Measurements from ENCODE around the gene CFAP410. TPM values are rescaled to one million over a fixed set of nuclear protein-coding genes. Genes with fewer than 3 reads are reported as not detected.
A peak's percentile ranks its signal among the peaks of the same experiment; 100 is the strongest.
"Not testable (repeated sequence)": the region's sequence is repeated elsewhere in the genome, so short reads cannot be mapped to it uniquely, and the experiment has no call there.

The CFAP410 gene
- total RNA-seq, 1 experiment from 2014 or later: 44.5 TPM

GRCh38 chr21:44286086-44286715 is 53.0 kb downstream of the CFAP410 start:
- no peaks in the 10 kb centered on the region; the same call in 1 of the 2 replicates for H3K9me3 ChIP-seq (replicated peaks)
- peaks cover 7% of the 10 kb centered on the region for H3K4me1 ChIP-seq (replicated peaks)
- DNase-seq (ENCODE audit: low read depth in 1 of 2, low spot score in 2 of 2): no peak
- H3K4me3 ChIP-seq: no peak overlapping the region
- H3K27me3 ChIP-seq (replicated peaks): 0 out of 2 replicates have a peak, but pooled peaks cover 4% of the 10 kb centered on the region
- H3K27ac ChIP-seq: no peak overlapping the region
- H3K36me3 ChIP-seq: no peaks in the 10 kb centered on the region

GRCh38 chr21:44285138-44285992 is 53.8 kb downstream of the CFAP410 start, which contains the start of gene AIRE:
Gene AIRE (plus strand): TSS chr21:44285876. CDS start chr21:44286007, 131 bp downstream.
- Histone ChIP-seq H3K27me3 (replicated peaks) (0 out of 2 replicates have a peak, but pooled peaks cover 4% of the 10 kb centered on the region), H3K4me1 (replicated peaks) (peaks cover 7% of the 10 kb centered on the region), H3K36me3 (no peaks in the 10 kb centered on the region), H3K4me3 (peak within 1 kb of the TSS; percentile 9; the same call in 1 of the 2 replicates), H3K9me3 (replicated peaks) (no peaks in the 10 kb centered on the region; the same call in 1 of the 2 replicates), H3K27ac (no peak within 1 kb of the TSS)
- peak in 1 of 2 experiments; percentile 70 for DNase-seq (ENCODE audit: low read depth in 1 of 2, low spot score in 2 of 2)

GRCh38 chr21:44283948-44284347 is 55.2 kb downstream of the CFAP410 start:
- no peak overlapping the region for H3K27ac ChIP-seq
- 0 out of 2 replicates have a peak, but pooled peaks cover 4% of the 10 kb centered on the region for H3K27me3 ChIP-seq (replicated peaks)
- H3K4me3 ChIP-seq: no peak overlapping the region
- H3K4me1 ChIP-seq (replicated peaks): peaks cover 7% of the 10 kb centered on the region
- H3K36me3 ChIP-seq: no peaks in the 10 kb centered on the region
- no peaks in the 10 kb centered on the region; the same call in 1 of the 2 replicates for H3K9me3 ChIP-seq (replicated peaks)
- DNase-seq (ENCODE audit: low read depth in 1 of 2, low spot score in 2 of 2): no peak

- H3K27ac ChIP-seq; H3K36me3 ChIP-seq; H3K9me3 ChIP-seq (replicated peaks); DNase-seq (ENCODE audit: low read depth in 1 of 2, low spot score in 2 of 2); H3K27me3 ChIP-seq (replicated peaks); H3K4me3 ChIP-seq; H3K4me1 ChIP-seq (replicated peaks): not testable (repeated sequence)
These were observed 55.9 kb downstream of the CFAP410 start for GRCh38 chr21:44283211-44283785.

- peaks cover 7% of the 10 kb centered on the region for H3K4me1 ChIP-seq (replicated peaks)
- no peak for DNase-seq (ENCODE audit: low read depth in 1 of 2, low spot score in 2 of 2)
- H3K36me3 ChIP-seq: no peaks in the 10 kb centered on the region
These were observed 56.8 kb downstream of the CFAP410 start for GRCh38 chr21:44282370-44282769.

GRCh38 chr21:44281801-44282200 is 57.4 kb downstream of the CFAP410 start:
- H3K4me3 ChIP-seq: no peak overlapping the region
- H3K36me3 ChIP-seq: no peaks in the 10 kb centered on the region
- H3K4me1 ChIP-seq (replicated peaks): peaks cover 7% of the 10 kb centered on the region
- 0 out of 2 replicates have a peak, but pooled peaks cover 4% of the 10 kb centered on the region for H3K27me3 ChIP-seq (replicated peaks)
- no peak overlapping the region for H3K27ac ChIP-seq
- no peak for DNase-seq (ENCODE audit: low read depth in 1 of 2, low spot score in 2 of 2)
- no peaks in the 10 kb centered on the region; the same call in 1 of the 2 replicates for H3K9me3 ChIP-seq (replicated peaks)

More at GRCh38 chr21:44282370-44282769, 56.8 kb downstream of the CFAP410 start:
- Histone ChIP-seq H3K27me3 (replicated peaks) (0 out of 2 replicates have a peak, but pooled peaks cover 4% of the 10 kb centered on the region), H3K4me3 (no peak overlapping the region), H3K27ac (no peak overlapping the region), H3K9me3 (replicated peaks) (no peaks in the 10 kb centered on the region; the same call in 1 of the 2 replicates)

- Histone ChIP-seq H3K27ac (no peak overlapping the region), H3K27me3 (replicated peaks) (no peaks in the 10 kb centered on the region; the same call in none of the 2 replicates), H3K9me3 (replicated peaks) (no peaks in the 10 kb centered on the region), H3K36me3 (no peaks in the 10 kb centered on the region), H3K4me3 (no peak overlapping the region), H3K4me1 (replicated peaks) (no peaks in the 10 kb centered on the region)
- DNase-seq (ENCODE audit: low read depth in 1 of 2, low spot score in 2 of 2): no peak
These were observed 59.6 kb downstream of the CFAP410 start for GRCh38 chr21:44279354-44280260.

Other genes starting within 250 kb of the CFAP410 start
- gene PWP2, start 232.0 kb downstream of the CFAP410 start, total RNA-seq (2014; rRNA removed; shearing (Covaris generic)): 24.4 and 24.8 TPM in 2 replicates
- 14.8 and 23.7 TPM in 2 replicates for gene GATD3, start 205.7 kb downstream of the CFAP410 start, total RNA-seq (2014; rRNA removed; shearing (Covaris generic))
- 0.26 TPM in 1 of 2 replicates, not detected in the other for gene ICOSLG, start 98.4 kb downstream of the CFAP410 start, total RNA-seq (2014; rRNA removed; shearing (Covaris generic))
- gene DNMT3L, start 77.5 kb downstream of the CFAP410 start, total RNA-seq (2014; rRNA removed; shearing (Covaris generic)): not detected in 2 replicates
- gene AIRE, start 53.5 kb downstream of the CFAP410 start, total RNA-seq (2014; rRNA removed; shearing (Covaris generic)): not detected in 2 replicates
- 125 and 134 TPM in 2 replicates for gene PFKL, start 39.3 kb downstream of the CFAP410 start, total RNA-seq (2014; rRNA removed; shearing (Covaris generic))
- gene TRPM2, start 14.2 kb upstream of the CFAP410 start, total RNA-seq (2014; rRNA removed; shearing (Covaris generic)): 14.8 and 16.1 TPM in 2 replicates
- gene LRRC3, start 116.1 kb upstream of the CFAP410 start, total RNA-seq (2014; rRNA removed; shearing (Covaris generic)): 1.6 and 3.0 TPM in 2 replicates
- not detected in 2 replicates for gene KRTAP10-1, start 200.8 kb upstream of the CFAP410 start, total RNA-seq (2014; rRNA removed; shearing (Covaris generic))
- not detected in 2 replicates for gene KRTAP10-2, start 212.1 kb upstream of the CFAP410 start, total RNA-seq (2014; rRNA removed; shearing (Covaris generic))
- gene KRTAP10-3, start 219.4 kb upstream of the CFAP410 start, total RNA-seq (2014; rRNA removed; shearing (Covaris generic)): not detected in 2 replicates
- gene KRTAP10-4, start 234.3 kb upstream of the CFAP410 start, total RNA-seq (2014; rRNA removed; shearing (Covaris generic)): not detected in 2 replicates
- gene KRTAP10-5, start 241.2 kb upstream of the CFAP410 start, total RNA-seq (2014; rRNA removed; shearing (Covaris generic)): not detected in 2 replicates

All from SJSA1 (cell line).